ENCODE results near the gene PAM.
"Not testable (repeated sequence)": the region's sequence is repeated elsewhere in the genome, so short reads cannot be mapped to it uniquely, and the experiment has no call there.

PAM gene

GRCh38 chr5:102891175-102891574 lies 136.1 kb downstream of the PAM start:
- no peak for DNase-seq (ENCODE audit: extremely low read depth in 1 of 2, low read depth in 1 of 2)

GRCh38 chr5:102893942-102894341 lies 138.8 kb downstream of the PAM start:
- no peak for DNase-seq (ENCODE audit: extremely low read depth in 1 of 2, low read depth in 1 of 2)

GRCh38 chr5:102895234-102895633 lies 140.1 kb downstream of the PAM start:
- DNase-seq (ENCODE audit: extremely low read depth in 1 of 2, low read depth in 1 of 2): no peak

DNA sequence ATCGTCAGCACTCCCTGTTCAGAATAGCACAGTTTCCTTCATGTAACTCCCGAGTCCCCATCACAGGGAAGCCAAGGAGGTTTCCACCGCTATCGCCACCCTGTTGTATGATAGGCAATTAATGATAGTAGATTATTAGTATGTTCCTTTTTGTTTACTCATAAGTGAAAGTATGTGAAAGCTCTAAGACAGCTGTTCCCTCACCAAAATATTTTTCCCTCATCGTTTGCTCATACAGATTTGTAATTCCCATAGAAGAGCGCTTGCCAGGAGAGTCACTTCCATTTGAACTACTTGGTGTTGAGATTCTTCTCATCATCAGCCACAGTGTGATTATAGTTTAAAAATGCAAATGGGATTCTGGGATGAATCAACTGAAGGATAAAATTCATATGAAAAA lies 140.9 kb downstream of the PAM start:
- DNase-seq (ENCODE audit: extremely low read depth in 1 of 2, low read depth in 1 of 2): no peak

DNA sequence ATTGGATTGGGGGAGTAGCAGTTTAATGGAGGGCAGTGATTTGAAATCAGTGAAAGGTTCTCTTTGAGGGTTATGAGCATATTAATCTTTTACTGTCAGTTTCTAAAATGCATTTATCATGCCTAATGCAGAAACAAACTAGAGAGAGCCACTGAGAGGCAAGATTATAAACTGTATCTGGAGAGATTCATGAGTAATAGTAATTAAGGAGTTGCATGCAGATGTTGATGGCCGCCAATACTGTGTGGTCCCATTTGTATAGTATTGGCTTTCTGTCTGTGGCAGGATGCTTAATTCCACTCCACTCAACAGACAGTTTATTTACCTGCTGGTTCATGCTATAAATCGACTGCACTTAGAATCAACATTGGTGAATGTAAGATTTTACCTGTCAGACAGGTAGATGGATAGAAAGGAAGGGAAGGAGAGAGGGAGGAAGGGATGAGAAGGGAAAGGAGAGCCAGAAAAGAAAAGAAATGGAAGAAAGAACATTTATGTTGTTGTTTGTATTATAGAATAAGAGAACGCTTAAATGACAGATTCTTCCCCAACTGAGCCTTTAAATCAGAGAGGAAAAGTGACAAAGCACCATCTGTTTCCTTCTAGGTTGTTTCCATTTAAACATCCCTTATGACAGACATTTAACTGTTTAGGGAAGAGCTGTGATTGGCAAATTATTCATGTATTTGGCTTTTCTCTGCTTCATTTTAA lies 146.5 kb downstream of the PAM start:
- DNase-seq (ENCODE audit: extremely low read depth in 1 of 2, low read depth in 1 of 2): no peak

DNA sequence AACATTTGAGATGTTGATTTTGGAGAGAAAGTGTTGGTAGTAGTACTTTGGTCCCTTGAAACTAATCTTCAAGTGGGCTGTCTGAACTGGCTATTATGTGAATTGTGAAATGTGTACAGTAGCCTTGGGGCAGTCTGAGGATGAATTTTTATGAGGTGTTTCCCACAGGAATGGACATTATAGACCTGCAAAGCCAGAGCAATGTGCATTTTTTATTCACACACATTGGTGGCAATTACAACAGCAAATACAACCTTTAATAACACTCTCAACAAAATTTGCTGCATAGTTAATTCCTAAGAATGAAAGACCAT lies 147.0 kb downstream of the PAM start:
- DNase-seq (ENCODE audit: extremely low read depth in 1 of 2, low read depth in 1 of 2): no peak

DNA sequence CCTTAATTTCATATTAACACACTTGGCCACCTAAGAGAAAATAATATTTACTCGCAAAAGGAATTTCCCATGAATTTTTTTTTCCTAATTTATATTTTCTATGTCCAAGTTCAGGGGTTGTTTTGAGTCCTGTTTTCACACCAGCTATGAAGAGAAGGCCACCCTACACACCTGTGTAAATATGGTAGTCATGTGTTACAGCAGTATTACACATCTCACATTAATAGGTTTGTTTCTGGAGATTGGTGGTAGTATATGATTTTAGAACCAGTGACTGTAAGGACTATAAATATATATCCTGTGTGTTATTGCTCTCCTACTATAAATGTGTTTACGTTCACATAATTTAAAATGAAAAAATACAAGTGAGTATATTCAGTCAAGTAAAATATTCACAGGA lies 147.5 kb downstream of the PAM start:
- no peak for DNase-seq (ENCODE audit: extremely low read depth in 1 of 2, low read depth in 1 of 2)

- no peak for DNase-seq (ENCODE audit: extremely low read depth in 1 of 2, low read depth in 1 of 2)
Observed at GRCh38 chr5:102903074-102903871, 148.2 kb downstream of the PAM start.

DNA sequence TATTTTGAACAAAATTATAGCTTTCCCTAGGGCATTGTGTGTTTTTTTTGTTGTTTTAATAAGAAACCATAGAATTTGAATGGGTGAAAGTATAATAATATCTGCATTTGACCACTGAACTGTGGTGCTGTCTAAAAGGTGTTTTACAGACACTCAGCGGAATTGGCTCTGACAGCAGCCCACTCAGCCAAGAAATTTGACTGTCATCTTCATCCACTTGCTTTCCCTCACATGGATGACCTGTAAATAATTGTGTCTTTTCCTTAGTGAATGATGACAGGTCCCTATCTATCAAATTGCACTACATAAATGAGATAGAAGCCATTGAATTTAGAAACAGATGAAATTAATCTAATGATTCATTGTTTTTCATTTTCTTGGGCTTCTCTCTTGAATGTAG lies 150.0 kb downstream of the PAM start:
- DNase-seq (ENCODE audit: extremely low read depth in 1 of 2, low read depth in 1 of 2): no peak

- not testable (repeated sequence) for DNase-seq (ENCODE audit: extremely low read depth in 1 of 2, low read depth in 1 of 2)
Observed at GRCh38 chr5:102907099-102907498, 152.0 kb downstream of the PAM start.

GRCh38 chr5:102910240-102911226 lies 155.4 kb downstream of the PAM start:
- no peak for DNase-seq (ENCODE audit: extremely low read depth in 1 of 2, low read depth in 1 of 2)

DNA sequence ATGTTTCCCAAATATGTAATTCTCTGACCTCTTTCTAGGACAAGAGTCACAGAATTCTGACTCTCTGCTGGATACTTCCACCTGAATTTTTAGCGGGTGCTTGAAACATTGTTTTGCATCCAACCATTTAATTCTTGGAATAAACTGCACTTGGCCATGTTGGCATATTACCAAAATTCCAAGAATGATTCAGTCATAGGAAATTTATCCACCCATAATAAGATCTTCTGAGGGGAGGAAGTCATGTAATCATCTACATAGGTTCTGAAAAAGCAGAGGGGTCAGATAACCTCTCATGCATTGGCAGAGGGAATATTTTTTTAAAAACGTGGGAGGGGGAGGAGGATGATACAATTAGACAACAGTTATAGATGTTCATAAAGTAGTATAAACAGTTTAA lies 156.9 kb downstream of the PAM start:
- no peak for DNase-seq (ENCODE audit: extremely low read depth in 1 of 2, low read depth in 1 of 2)

DNA sequence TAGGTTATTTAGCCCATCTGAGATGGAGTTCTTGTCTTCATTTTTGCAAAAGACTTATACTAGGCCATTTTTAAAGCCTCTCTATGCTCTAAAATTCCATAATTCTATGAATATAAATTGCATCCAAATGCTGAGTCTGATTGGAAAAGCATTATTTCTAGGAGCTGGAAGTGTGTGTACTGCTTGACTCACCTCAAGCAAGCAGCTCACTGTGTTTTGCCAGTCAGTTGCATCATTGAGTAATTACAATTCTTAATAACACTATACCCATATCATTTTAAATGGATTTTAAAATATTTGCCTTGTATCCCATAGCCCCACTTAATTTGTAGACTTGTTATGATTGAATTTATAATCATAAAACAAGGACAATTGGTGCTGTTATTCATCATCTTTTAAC lies 161.0 kb downstream of the PAM start:
- no peak for DNase-seq (ENCODE audit: extremely low read depth in 1 of 2, low read depth in 1 of 2)

- DNase-seq (ENCODE audit: extremely low read depth in 1 of 2, low read depth in 1 of 2): no peak
Observed at GRCh38 chr5:102918986-102919610, 164.0 kb downstream of the PAM start.

GRCh38 chr5:102920762-102921161 lies 165.7 kb downstream of the PAM start:
- DNase-seq (ENCODE audit: extremely low read depth in 1 of 2, low read depth in 1 of 2): no peak

DNA sequence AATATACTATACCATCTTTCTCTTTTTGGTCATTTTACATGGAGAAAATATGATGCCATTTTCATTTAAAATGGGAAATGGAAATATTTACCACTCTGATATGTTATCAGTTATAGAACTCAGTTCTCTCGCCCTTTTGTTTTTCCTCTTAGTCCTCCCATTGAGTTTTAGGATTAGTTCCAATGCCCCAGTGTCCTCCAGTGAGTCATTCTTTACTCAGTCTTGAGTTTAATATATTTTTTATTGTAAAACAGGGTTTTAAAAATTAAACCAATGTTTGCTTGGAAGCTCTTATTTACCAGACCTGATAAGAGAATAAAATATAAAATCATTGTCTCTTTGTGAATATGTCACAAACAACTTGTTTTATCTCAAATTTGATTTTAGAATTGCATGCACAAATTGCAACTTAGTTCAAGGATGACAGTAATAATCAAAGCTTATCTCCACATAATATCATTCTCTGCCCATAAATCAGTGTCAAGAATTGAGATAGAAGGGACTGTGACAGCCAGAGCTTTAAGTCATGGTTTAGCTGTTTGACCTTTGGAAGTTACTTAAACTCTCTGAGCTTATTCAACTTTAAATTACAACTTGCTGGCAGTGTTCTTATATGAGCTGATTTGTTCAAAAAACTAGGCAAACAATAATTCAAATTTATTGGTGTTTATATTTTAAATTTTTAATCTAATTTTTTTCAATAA lies 166.4 kb downstream of the PAM start:
- no peak for DNase-seq (ENCODE audit: extremely low read depth in 1 of 2, low read depth in 1 of 2)

- no peak for DNase-seq (ENCODE audit: extremely low read depth in 1 of 2, low read depth in 1 of 2)
Observed at GRCh38 chr5:102922111-102922720, 167.1 kb downstream of the PAM start.

GRCh38 chr5:102922799-102923477 lies 167.8 kb downstream of the PAM start:
- no peak for DNase-seq (ENCODE audit: extremely low read depth in 1 of 2, low read depth in 1 of 2)

- no peak for DNase-seq (ENCODE audit: extremely low read depth in 1 of 2, low read depth in 1 of 2)
Observed at GRCh38 chr5:102924963-102925362, 169.9 kb downstream of the PAM start.
